ENCODE data around the gene PADI1. TPM values are rescaled to one million over a fixed set of nuclear protein-coding genes. Genes with fewer than 3 reads are reported as not detected.

Gene PADI1
- polyA plus RNA-seq, 1 of the 3 experiments (the other 2 are of a cell fraction), result 0.26 TPM

- no peak for TF ChIP-seq ZBTB33 (IDR thresholded peaks at IDR 0.05; ENCODE audit: borderline replicate concordance, low read depth)
- TF ChIP-seq TCF12 (IDR thresholded peaks at IDR 0.05), result no peak
- TF ChIP-seq ELF1 (IDR thresholded peaks at IDR 0.05), result no peak
These were observed 5.5 kb upstream of the PADI1 start (continued) for GRCh38 chr1:17199267-17200044.

- Histone ChIP-seq H3K4me1 (ENCODE audit: control insufficient read depth in 1 of 2, insufficient read depth in 2 of 2, low read depth in 1 of 2, low read length in 1 of 2) (no peaks in the 10 kb centered on the region; a peak in 1 of 4 replicates), H4K20me1 (ENCODE audit: insufficient read depth) (no peaks in the 10 kb centered on the region), H3K27me3 (ENCODE audit: insufficient read depth) (no peaks in the 10 kb centered on the region), H2AFZ (ENCODE audit: low read depth) (no peak overlapping the region), H3K36me3 (replicated peaks in 1 of 2; ENCODE audit: control insufficient read depth in 1 of 2, insufficient read depth in 2 of 2, low read length in 1 of 2) (no peaks in the 10 kb centered on the region), H3K9me2 (no peaks in the 10 kb centered on the region), H3K4me2 (no peak overlapping the region), H3K9ac (no peak overlapping the region), H3K79me2 (ENCODE audit: insufficient read depth) (no peaks in the 10 kb centered on the region), H3K27ac (ENCODE audit: low read depth in 2 of 2, low read length in 1 of 2) (no peak overlapping the region), H3K9me3 (no peaks in the 10 kb centered on the region), H3K4me3 (ENCODE audit: low read depth in 2 of 2, low read length in 1 of 2) (no peak overlapping the region), H3F3A (replicated peaks; ENCODE audit: insufficient read depth) (no peaks in the 10 kb centered on the region)
- TF ChIP-seq FOXM1 (IDR thresholded peaks at IDR 0.05; ENCODE audit: low read depth) (no peak), REST (IDR thresholded peaks at IDR 0.05; ENCODE audit: low read depth, low read length) (no peak)
- ChIA-PET POLR2A (interaction anchor here (0.7 kb wide), 1 partner anchor 34 kb away, joined by 4 read pairs; no protein-coding TSS in a partner anchor), CTCF (interaction anchor here (1.8 kb wide), 1 partner anchor 74 kb away, joined by 6 read pairs; no protein-coding TSS in a partner anchor)
- no peak for DNase-seq
- 88% methylated on average over 8 of the region's 8 CpGs for WGBS (ENCODE audit: low lambda C conversion rate)
These were observed 4.7 kb upstream of the PADI1 start for GRCh38 chr1:17200246-17200645.

- Histone ChIP-seq H3K27ac (ENCODE audit: low read depth in 2 of 2, low read length in 1 of 2) (no peak overlapping the region), H3K79me2 (ENCODE audit: insufficient read depth) (no peaks in the 10 kb centered on the region), H3K36me3 (replicated peaks in 1 of 2; ENCODE audit: control insufficient read depth in 1 of 2, insufficient read depth in 2 of 2, low read length in 1 of 2) (no peaks in the 10 kb centered on the region), H3K27me3 (ENCODE audit: insufficient read depth) (no peaks in the 10 kb centered on the region), H3K9ac (no peak overlapping the region), H3K9me3 (no peaks in the 10 kb centered on the region), H2AFZ (ENCODE audit: low read depth) (no peak overlapping the region), H3F3A (replicated peaks; ENCODE audit: insufficient read depth) (no peaks in the 10 kb centered on the region), H3K4me3 (ENCODE audit: low read depth in 2 of 2, low read length in 1 of 2) (no peak overlapping the region), H3K4me1 (ENCODE audit: control insufficient read depth in 1 of 2, insufficient read depth in 2 of 2, low read depth in 1 of 2, low read length in 1 of 2) (no peaks in the 10 kb centered on the region; a peak in 1 of 4 replicates), H3K4me2 (no peak overlapping the region), H3K9me2 (no peaks in the 10 kb centered on the region), H4K20me1 (ENCODE audit: insufficient read depth) (no peaks in the 10 kb centered on the region)
- POLR2A ChIA-PET, result no interaction called here
- WGBS (ENCODE audit: low lambda C conversion rate), result 79% methylated on average over 5 of the region's 5 CpGs
- TF ChIP-seq EP300 (IDR thresholded peaks at IDR 0.05; ENCODE audit: borderline replicate concordance in 1 of 2, low read depth in 1 of 2, low read length in 1 of 2) (no peak), PBX3 (IDR thresholded peaks at IDR 0.05) (no peak), GATA2 (CRISPR knock-in tag; IDR thresholded peaks at IDR 0.05) (no peak), RFX5 (IDR thresholded peaks at IDR 0.05; ENCODE audit: low read length) (no peak), TCF12 (IDR thresholded peaks at IDR 0.05) (no peak)
- CTCF ChIA-PET, result interaction anchor here (1.1 to 1.8 kb wide), 3 partner anchors 16 to 75 kb away, joined by 3 to 6 read pairs (median 3); no protein-coding TSS in a partner anchor
- DNase-seq, result no peak
These were observed 4.2 kb upstream of the PADI1 start for GRCh38 chr1:17200756-17201155.

All from SK-N-SH (cell line).